Right lobe of liver (tissue), 4 donors: ENCODE data around the gene CD151.

Source experiments
- POLR2A ChIP-seq: fragments of 450-650 bp; IDR thresholded peaks from one replicate; pipeline ENCODE4 v1.6.1; 2017; ENCODE audit warnings: antibody characterized with exemption, mild to moderate bottlenecking
- TF ChIP-seq, protein P1 (sequence below), 4 donors: fragments of 200-600 bp in 3 of 4; fragments of 450-650 bp in 1 of 4; IDR thresholded peaks; one replicate each; pipeline versions ENCODE4 v1.5.1 to v1.8.0; 2016 to 2022; ENCODE audit warnings: antibody characterized with exemption in 4 of 4, mild to moderate bottlenecking in 2 of 4
- donor health status: DM: no; HTN: no; CAD: no.
- donor health status: DM: no; HTN: no; CAD: no.
- donor health status: DM: no; HTN: yes; CAD: no.

- TF ChIP-seq, protein P1, sequence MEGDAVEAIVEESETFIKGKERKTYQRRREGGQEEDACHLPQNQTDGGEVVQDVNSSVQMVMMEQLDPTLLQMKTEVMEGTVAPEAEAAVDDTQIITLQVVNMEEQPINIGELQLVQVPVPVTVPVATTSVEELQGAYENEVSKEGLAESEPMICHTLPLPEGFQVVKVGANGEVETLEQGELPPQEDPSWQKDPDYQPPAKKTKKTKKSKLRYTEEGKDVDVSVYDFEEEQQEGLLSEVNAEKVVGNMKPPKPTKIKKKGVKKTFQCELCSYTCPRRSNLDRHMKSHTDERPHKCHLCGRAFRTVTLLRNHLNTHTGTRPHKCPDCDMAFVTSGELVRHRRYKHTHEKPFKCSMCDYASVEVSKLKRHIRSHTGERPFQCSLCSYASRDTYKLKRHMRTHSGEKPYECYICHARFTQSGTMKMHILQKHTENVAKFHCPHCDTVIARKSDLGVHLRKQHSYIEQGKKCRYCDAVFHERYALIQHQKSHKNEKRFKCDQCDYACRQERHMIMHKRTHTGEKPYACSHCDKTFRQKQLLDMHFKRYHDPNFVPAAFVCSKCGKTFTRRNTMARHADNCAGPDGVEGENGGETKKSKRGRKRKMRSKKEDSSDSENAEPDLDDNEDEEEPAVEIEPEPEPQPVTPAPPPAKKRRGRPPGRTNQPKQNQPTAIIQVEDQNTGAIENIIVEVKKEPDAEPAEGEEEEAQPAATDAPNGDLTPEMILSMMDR (IDR thresholded peaks at IDR 0.05): no peak
- no peak for TF ChIP-seq POLR2A
Observed at GRCh38 chr11:853682-854448, 21.1 kb downstream of the CD151 start.
